8988T (cell line): ENCODE data around the gene PPM1G.
"Not testable (repeated sequence)": the region's sequence is repeated elsewhere in the genome, so short reads cannot be mapped to it uniquely, and the experiment has no call there.

Source experiments
- DNase-seq: peaks from one replicate; pipeline ENCODE4 v3.0.0; 2011

PPM1G gene

DNA sequence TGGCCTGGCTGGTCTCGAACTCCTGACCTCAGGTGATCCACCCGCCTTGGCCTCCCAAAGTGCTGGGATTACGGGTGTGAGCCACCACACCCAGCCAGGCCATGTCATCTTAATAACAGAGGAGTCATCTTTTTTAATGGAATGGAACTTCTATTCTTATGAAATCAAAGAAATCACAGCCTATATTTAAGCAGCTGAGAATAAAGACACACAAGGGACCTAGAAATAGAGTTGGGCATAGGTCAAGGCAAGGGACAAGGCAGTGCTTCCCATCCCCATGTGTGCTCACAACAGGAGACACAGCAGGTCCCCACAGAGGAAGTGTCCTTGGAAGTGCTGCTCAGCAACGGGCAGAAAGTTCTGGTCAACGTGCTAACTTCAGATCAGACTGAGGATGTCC lies 35.8 kb downstream of the PPM1G start:
- no peak for DNase-seq

DNA sequence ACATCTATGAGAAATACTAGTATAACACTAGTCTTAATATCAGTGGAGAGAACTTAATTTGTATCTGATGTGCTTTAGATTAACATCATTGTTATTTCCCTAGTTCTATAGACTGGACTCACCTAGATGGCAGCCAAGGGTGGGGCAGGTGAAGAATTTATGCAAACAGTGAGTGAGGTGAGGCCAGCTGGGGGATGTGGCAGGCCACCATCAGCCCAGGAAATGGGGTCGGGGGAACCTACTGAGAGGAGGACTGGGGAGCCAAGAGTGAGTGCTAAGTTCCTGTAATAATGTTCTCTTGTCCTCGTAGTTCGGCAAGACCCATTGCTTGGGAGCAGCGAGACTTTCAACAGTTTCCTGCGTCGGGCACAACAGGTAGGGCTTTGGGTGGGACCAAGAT lies 36.5 kb downstream of the PPM1G start:
- DNase-seq, result no peak

DNA sequence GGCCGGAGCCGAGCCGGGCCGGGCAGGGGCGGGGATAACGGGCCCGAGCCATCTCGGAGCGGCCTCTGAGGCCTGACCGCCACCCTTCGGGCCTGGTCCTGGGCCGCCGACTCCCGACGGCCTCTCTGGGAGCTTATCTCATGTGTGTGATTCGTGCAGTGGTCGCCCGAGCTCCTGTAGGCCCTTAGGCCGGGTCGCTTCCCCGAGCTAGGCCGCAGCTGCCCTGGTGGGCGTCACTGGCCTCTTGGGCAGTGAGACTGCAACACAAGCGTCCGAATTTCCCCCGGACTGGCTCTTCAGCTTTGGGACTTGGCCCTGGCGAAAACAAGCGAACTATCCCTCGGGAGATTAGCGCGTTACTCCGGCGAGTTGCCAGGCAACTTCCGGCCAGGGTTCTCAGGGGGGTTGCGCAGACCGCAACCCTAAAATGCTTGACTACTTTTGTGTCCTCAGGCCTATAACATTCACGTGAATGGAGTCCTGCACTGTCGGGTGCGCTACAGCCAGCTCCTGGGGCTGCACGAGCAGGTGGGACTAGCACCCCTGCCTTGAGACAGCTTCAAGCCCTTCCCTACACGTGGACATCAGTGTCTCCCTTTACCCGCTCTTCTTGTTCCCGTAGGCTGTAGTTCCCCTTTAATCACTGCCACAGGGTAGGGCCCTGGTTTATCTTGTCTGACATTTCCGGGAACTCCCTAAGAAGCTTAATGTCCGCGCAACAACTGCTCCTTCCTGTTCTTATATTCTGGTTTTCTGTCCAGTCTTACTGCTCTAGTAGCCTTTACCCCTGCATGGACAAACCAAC lies 38.4 kb downstream of the PPM1G start:
- DNase-seq, result no peak

DNA sequence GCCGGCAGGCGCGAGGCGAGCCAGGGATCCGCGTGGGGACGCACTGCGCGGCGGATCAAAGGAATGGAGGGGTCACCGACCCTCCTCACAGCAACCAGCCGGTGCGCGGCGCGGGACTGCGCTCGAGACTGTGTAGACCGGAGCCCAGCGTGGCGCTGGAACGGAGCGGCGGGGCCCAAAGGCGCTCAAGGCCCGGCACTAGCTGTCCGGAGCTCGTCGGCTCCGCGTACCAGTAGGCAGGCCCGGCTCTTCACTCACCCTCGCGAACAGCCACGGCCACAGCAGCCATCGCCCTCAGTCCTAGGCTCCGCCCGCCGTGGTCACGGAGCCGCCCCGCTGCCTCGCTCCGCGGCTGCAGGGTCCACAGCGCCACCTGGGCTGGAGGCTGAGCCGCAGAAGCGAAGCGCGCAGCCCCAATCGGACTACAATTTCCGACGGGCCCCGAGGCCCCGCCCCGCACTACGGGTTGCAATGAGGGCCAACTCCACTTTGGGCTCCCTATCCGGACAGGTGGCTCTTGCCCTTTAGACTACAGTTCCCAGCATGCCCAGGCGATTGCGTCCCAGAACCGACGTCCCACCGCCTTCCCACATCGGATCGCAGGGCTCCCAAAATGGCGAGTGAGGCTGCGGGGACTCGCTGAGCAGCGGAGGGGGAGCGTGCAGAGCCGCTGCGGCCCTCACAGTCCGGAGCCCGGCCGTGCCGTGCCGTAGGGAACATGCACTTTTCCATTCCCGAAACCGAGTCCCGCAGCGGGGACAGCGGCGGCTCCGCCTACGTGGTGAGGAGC lies 39.2 kb downstream of the PPM1G start, which contains the start of the genes EIF2B4 and SNX17:
Gene EIF2B4 (minus strand): TSS at position 313 of the 790 bp plus-strand sequence. CDS start 24 bp downstream, at position 289.
Gene SNX17 (plus strand): TSS at position 591 of the 790 bp plus-strand sequence. CDS start 128 bp downstream, at position 719.
- DNase-seq, result peak; percentile 86

DNA sequence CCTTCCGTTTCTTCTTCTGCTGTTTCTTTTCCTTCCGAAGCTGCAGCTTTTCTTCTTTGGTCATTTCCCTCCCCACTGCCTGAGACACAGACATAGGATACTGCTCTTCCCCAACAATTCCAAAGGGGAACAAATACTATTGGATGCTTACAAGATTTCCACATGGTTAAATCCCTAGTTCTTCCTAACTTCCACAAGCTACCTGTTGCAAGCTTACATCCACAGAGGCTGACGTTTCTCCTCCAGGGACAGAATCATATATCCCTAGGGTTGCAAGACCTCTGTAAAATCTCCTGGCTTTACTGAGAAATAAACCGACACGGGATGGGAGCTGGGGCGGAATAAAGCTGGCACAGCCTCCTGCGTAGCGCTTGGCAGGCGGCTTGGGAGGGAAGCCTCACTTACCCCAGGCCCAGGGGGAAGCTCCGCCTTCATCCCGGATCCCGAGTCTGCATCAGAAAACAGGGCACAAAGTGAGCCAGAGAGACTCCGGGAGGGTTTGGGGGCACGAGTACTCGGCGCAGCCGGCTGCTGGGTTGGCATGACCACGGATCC lies 39.8 kb downstream of the PPM1G start:
- peak; percentile 68 for DNase-seq

DNA sequence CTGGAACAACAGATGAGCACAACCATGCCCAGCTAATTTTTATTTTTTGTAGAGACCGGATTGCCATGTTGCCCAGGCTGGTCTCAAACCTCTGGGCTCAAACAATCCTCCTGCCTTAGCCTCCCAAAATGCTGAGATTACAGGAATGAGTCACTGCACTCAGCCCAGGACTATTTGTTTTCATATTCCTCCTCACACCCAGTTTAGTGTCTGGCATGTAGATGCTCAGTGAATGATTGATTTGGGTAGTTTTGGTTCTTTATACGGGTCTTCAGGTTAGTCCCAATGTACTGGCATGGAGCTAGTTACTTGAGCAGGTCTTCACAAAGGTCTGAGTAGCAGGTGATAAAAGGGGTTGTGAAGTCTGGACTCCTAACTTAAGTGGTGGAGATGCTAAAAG lies 45.5 kb downstream of the PPM1G start:
- no peak for DNase-seq

DNA sequence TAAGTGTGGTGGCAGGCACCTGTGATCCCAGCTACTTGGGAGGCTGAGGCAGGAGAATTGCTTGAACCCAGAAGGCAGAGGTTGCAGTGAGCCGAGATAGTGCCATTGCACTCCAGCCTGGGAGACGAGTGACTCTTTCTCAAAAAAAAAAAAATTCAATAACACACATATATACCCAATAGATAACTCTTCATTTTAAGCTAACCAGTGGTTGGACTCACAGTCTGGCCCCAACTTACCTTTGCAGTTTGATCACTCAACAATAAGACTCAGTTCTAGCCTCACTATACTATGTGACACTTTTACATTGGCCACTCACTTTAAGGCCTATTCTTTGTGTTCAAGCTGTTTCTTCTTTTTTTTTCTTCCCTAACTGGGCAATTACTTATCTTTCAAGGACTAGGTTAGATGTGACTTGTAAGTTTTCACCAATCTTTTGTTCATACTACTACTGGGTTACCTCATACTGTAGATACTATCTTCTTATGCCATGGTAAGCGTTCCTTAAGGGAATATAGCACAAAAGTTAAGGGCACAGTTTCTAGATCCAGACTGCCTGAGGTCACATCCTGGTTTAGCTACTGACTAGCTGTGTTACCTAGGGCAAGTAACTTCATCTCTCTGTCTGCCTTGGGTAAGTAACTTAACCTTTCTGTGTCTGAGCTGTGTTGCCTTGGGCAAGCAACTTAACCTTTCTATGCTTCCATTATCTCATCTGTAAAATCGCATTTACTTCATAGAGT lies 46.5 kb downstream of the PPM1G start:
- no peak for DNase-seq

DNA sequence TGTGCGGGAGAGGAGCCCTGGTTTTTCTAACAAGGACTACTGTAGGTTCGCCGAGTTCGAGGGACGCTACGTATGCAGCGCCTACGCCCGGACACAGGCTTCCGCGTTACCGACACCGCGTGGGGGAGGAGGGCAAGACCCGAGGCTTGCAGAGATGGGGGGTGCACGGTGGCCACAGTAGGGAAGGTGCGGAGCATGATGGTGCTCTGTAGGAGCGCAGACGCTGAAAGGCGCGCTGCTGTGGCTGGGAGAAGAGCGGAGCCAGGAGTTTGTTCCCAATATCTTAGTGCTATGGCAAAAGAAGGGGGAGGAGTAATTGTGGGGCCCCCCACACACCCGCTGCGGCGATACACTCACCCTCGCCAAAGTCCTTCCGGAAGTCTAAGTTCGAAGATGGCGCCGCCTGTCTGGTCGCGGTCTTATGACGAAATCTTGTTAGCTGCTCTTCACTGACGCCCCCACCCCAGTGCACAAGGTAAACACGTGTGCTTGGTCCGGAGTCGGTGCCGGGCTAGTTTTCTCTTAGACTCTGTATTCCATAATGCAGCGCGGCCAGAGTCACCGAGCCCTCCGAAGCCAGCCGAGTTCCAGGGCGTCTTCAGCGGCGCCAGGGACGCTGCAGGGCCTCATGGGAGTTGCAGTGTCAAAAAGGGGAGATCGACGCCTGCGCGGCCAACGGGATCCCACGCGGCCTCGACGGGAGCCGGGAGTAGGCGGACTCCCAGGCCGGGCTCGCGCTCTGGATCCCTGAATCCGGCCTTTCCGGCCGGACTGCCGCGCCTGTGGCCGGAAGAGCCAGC lies 52.8 kb downstream of the PPM1G start, which contains the start of gene GTF3C2:
Gene GTF3C2 (minus strand): TSS at position 383 of the 800 bp plus-strand sequence. CDS start 13,210 bp downstream, outside the sequence.
- DNase-seq, result peak; percentile 78

DNA sequence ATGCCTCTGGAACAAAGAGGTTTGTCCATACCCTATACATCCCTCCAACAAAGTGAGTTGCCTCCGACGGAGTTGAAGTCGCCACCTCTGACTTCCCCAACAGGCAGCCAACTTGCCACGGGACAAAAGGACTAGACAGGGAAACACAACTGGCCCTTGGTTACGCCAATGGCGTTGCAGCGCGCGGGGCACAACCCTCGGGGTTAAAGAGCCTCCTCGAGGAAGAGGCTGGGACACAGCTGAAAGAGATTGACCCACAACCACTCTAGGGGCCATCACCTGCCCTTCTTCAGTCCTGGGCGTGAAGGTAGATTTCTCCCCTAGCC lies 53.4 kb downstream of the PPM1G start:
- no peak for DNase-seq

DNA sequence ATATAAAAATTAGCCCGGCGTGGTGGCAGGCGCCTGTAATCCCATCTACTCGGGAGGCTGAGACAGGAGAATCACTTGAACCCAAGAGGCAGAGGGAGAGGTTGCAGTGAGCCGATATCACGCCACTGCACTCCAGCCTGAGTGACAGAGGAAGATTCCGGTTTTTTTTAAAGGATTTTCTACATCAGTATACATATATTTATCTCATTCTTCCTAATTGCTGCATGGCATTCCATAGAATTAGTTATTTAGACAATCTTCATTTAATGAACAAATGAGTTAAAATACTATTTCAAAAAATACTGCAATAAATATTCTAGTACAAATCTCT lies 54.8 kb downstream of the PPM1G start:
- DNase-seq, result no peak

DNA sequence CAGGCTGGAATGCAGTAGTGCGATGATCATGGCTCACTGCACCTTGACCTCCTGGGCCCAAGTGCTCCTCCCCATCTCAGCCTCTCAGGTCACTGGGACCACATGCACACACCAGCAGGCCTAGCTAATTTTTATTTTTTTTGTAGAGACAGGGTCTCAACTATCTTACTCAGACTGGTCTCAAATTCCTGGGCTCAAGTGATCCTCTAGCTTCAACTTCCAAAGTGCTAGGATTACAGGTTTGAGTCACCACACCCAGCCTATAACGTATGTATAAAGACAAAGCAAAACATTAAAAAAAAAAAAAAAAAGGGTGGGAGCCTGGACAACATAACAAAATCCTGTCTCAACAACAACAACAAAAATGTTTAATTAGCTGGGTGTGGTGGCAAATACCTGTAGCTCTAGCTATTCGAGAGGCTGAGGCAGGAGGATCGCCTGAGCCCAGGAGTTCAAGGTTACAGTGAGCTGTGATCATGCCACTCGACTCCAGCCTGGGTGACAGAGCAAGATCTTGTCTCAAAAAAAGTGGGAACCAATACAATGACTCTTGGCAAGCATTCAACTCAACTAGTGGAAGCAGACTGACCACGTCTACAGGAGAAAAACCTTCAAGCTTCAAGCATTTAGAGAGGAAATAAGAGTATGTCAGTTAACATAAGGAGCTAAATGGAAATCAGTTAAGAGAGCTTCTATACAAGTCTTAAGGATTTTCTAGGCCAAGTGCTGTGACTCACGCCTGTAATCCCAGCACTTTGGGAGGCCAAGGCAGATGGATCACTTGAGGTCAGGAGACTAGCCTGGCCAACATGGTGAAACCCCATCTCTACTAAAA lies 55.4 kb downstream of the PPM1G start:
- DNase-seq, result no peak

DNA sequence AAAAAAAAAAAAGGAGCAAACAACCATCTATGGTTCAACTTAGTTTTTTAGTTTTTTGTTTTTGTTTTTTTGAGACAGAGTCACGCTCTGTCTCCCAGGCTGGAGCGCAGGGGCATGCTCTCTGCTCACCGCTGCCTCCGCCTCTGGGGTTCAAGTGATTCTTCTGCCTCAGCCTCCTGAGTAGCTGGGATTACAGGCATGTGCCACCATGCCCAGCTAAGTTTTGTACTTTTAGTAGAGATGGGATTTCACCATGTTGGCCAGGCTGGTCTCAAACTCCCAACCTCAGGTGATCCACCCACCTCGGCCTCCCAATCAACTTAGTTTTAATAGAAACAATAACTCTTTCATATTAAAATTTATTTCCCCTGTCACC lies 56.0 kb downstream of the PPM1G start:
- not testable (repeated sequence) for DNase-seq

DNA sequence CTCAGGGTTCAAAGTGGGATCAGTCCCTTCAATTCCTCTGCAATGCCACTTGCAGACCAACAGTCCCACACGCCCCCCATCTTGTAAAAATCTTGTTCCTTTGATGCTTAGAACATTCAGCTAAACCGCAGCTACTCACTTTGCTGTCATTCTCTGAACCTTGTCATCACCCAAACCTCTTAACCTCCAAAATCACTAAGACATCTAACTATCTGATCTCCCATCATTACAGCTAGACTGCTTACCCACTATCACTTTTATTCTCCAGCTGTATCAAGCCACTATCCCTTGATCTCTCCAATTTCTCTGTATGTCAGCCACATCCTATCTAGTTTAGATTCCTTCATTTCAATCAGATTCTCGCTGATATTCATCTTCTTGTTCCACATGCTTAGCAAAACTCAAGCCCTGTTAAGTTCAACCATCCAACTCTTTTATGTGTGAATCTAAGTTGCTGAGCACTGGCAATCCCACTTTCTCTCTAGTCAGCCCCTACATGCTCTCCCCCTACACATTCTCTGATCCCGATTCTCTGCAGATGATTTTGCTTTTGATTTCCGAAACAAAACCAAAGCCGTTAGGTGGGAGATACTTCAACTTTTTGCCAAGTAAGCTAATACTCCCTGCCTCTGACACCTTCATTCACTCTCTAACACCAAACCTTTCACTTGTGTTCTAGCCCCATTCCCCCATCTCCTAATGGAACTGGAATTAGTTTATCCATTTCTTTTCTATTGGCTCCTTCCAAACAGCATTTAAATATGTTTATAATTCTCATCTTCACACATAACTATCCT lies 57.4 kb downstream of the PPM1G start:
- DNase-seq, result no peak

DNA sequence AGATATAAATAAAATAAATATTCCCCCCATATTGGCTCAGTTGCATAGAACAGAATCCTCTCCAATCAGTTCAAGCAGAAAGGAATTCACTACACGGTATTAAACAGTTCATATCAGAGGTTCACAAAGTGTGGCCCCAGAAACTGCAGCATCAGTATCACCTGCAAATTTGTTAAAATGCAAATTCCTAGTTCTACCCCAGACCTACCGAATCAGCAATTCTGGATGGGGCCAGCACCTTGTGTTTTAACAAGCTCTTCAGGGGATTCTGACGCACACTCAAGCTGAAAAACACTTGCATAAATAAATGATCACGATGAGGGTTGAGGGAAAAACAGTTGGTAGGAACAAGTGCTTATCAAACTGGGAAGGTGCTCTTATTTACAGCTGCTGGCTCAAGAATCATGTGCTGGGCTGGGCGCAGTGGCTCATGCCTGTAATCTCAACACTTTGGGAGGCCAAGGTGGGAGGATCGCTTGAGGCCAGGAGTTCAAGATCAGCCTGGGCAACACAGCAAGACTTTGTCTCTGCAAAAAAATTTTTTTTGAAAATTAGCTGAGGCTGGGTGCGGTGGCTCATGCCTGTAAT lies 59.2 kb downstream of the PPM1G start:
- DNase-seq, result no peak

DNA sequence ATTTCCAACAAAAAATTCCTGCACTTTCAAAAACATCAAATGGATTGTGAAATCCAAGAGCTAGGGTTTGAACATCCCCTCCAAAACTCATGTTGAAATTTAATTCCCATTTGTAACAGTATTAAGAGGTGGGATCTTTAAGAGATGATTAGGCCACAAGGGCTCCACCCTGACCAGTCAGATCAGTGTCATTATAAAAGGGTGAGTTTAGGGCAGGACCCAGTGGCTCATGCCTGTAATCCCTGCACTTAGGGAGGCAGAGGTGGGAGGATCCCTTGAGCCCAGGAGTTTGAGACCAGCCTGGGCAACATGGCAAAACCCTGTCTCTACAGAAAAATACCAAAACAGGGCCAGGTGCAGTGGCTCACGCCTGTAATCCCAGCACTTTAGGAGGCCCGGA lies 61.8 kb downstream of the PPM1G start:
- no peak for DNase-seq

DNA sequence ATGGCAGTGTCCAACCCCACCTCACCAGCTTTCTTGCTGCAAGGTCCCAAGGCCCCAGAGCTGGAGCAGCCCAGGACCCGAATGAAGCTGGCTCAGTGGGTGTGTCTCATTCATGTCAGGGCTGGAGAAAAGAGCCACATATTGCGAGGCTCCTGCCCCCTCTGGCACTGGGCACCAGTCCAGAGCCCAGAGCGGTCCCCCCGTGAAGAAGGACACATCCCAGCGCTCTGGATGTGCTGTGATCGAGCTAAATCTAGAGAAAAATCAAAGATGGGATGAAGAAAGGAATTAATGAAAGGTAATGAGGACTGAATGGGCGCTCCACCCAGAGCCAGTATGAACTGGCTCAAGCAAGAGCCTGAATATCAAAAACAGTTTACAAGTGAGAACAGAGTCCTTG lies 73.2 kb downstream of the PPM1G start:
- DNase-seq, result no peak

DNA sequence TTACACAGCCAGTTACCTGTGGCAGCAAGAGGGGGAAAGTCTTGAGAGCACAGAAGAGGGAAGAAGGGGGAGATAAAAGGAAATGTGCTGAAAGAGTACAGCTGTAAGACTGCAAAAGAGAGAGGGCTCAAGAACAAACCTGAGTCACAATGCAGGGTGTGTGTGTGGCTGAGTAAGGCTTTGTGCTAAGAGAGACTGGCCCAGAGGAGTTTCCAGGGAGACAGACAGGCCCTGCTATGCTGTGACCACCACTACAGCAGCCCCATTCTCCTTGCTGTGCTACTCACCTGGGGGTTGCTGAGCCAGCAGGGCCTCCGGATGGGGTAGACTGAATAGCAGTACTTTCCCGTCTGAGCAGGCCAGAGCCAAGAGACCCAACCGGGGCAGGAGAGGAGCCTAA lies 74.1 kb downstream of the PPM1G start:
- no peak for DNase-seq
